SW 1271 (cell line): ENCODE measurements around the gene MYLK.

ENCODE experiments used
- DNase-seq, 2 experiments: peaks; one replicate each; lab custom pipeline; 2025; lab: John Stamatoyannopoulos, UW

MYLK gene

DNA sequence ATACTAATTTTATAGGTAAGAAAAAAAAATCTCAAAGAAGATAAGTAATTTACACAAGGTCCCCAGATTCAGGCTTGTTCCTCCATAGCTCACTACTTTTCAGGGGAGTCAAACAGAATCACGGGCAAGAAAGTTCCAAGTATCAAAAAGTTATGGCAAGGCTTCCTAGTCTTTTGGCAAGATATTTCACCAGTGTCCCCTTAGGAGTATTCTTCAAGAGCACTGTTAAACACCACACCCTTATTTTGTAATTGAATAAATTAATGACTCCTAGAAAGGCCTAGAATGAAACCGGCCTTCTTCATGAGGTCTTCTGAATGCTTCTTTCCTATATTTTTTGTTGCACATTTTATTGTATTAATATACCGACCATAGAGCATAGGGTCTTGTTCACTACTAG is 109.7 kb downstream of the MYLK start:
- no peak for DNase-seq

- no peak for DNase-seq
Measured at GRCh38 chr3:123773681-123774431, 110.3 kb downstream of the MYLK start.

DNA sequence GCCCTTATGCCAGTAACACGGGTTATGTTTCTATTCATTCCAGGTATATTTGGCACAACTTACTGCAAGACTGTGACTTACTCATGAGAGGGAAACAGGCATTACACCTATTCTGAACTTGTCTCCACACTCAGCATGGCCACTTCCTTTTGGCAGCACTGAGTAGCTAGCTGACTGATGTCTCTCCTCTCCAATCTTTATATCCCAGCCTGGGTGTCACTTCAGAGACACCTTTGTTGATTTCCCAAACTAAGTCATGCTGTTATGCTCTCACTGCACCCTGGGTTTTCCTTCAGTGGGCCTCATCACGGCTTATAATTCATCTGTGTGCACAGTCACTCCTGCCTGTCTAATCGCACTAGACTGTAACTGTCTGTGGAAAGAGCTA is 114.8 kb downstream of the MYLK start:
- no peak for DNase-seq

- DNase-seq, result no peak
Measured at GRCh38 chr3:123768480-123769355, 115.4 kb downstream of the MYLK start.

DNA sequence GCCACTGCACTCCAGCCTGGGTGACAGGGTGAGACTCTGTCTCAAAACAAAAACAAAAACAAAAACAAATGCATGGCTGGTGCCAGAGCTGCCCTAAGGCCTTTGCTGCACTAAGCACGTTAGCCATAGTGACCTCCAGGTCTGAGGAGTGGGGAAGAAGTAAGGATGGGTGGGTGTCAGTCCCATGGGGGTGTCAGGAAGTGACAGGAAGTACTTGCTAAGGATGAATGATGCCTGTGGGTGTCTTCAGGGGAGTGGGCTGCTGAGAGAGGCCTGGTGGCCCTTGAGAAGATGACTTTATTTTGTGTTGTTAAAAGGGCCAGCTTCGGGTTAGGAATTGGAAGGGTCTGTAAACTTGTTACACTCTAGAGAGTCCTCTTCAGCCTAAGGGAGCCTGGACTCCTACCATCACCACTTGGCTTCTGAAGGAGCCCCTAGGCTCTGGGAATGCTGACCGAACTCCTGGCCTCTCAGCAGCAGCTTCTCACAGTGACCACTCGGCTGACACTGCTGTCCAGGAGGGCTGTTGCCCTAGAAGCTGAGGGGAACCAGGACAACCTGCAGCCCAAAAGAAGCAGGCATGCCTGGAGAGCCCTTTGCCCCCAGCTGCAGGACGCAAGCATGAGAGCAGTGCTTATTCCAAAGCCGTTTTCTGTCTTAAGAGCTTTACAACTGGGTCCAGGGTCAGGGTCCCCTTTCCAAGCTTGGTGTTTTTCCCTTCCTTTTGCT is 116.4 kb downstream of the MYLK start:
- no peak for DNase-seq

DNA sequence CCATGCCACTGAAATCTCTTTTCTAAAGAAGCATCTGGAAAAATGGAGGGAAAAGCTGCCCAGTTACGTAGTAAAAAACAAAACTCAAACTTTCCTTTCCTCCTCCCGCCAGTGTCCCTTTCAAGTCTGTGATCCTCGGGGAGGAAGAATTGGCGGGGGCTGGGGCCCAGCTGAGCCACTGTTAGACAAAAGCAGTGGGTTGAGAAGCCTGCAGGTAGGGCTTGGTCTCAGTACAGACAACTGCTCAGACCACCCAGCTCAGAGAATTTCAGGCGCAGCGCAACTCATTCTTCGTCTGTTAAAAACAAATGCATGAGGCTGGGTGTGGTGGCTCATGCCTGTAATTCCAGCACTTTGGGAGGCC is 117.1 kb downstream of the MYLK start:
- DNase-seq, result no peak

GRCh38 chr3:123766193-123767008 is 117.7 kb downstream of the MYLK start:
- no peak for DNase-seq

DNA sequence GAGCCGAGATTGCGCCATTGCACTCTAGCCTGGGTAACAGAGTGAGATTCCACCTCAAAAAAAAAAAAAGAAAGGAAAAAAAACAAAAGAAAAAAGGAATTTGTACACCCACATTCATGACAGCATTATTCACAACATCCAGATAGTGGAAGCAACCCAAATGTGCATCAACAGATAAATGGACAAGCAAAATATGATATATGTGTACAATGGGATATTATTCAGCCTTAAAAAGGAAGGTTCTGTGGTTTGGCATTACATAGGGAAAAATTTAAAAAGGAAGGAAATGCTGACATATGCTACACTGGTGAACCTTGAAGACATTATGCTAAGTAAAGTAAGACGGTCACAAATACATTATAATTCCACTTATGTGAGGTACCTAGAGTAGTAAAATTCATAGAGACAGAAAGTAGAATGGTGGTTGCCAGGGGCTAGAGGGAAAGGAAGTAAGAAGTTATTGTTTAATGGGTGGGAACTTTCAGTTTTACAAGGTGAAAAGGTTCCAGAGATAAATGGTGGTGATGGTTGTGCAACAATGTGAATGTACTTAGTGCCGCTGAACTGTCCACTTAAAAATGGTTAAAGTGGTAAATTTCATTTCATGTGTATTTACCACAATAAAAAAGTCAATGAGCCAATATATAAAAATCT is 118.5 kb downstream of the MYLK start:
- no peak for DNase-seq

- DNase-seq, result no peak
Measured at GRCh38 chr3:123764647-123765046, 119.5 kb downstream of the MYLK start.

DNA sequence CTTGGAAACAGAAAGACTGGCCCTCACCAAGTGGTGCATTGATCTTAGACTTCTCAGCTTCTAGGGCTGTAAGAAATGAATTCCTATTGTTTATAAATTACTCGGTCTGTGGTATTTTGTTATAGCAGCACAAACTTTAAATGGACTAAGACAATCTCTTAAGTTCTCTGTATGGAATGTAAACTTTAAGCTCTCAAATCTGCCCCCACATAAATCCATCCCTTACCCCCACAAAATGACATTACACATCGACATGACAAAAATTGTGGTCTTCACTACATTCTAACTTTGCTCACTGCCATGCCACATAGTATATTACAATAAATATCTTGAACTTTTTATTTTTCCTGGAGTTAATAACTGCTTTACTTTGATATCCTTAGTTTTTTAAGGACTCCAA is 121.3 kb downstream of the MYLK start:
- DNase-seq, result no peak

DNA sequence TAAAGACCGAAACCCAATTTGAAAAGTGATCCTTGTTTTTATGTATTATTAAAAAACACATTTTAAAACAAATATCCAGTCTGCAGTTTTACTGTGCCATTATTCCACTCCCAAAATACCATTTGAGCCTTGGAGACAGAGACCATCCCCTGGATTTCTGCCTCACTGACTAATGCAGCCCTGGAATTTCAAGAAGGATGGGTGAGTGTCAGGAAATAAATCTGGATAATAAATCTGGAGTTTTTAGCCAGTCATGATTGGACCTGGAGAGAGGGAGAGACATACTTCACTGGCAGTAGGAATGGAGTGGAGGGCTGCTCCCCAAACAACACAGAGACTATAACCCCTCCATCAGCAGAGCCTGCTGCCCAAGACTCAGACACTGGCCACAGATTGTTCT is 123.3 kb downstream of the MYLK start:
- no peak for DNase-seq

GRCh38 chr3:123759871-123760270 is 124.3 kb downstream of the MYLK start:
- no peak for DNase-seq

DNA sequence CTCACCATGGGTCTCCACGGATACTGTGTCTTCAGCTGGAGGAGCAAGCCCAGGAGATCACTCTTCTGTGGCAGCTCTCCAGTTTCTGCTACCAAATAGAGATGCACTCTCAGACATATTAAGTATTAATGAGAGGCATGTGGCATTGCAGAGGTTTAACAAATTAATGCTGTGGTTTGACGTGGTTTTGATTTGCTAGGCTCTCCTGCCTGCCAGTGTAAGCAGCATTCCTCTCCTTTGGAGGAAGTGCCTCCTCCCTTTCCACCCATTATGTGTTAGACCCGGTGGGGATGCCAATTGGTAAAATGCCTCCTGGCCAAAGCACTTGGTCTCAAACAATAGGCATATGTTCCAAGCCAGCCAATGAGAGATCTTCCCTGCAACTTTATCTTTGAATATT is 124.8 kb downstream of the MYLK start:
- no peak for DNase-seq

DNA sequence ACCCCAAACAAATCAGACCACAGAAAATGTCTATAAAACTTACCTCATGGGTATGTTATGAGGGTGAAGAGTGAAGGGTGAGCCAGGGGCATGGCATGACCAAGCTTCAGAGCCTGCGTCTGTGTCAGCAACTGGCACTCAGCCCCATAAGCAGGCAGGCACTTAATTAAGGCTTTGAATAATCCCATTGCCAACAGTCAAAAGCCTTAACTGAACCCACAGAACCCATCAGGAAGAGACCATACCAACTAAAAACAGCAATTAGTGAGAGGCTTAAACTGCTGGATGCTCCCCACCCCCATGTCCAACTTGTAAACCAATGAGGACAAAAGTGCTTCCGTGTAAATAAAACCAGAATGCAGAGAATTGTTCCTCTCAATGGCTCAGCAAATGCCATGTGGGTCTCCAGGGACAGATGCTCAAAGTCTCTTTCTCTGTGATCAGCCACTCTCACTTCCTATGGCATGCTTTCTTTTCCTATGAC is 126.0 kb downstream of the MYLK start:
- no peak for DNase-seq

- DNase-seq, result no peak
Measured at GRCh38 chr3:123757281-123757940, 126.7 kb downstream of the MYLK start.

DNA sequence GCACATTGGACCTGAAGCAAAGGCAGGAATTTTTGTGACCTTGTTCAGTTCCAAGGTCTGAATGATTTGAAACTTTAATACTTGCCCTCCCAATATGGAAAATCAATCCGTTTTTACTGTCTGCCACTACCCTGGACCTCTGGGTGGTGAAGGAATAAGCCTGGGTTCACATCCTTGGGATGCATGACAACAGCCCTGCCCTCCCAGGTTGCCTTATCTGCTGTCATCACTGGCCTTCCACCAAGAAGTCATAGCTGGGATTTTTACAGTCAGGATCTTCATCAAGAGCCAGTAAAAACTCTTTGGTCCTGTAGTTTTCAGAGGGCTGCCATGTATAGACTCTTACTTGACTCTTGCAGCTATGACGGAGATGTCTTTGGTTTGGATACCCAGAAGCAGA is 128.6 kb downstream of the MYLK start:
- DNase-seq, result no peak

DNA sequence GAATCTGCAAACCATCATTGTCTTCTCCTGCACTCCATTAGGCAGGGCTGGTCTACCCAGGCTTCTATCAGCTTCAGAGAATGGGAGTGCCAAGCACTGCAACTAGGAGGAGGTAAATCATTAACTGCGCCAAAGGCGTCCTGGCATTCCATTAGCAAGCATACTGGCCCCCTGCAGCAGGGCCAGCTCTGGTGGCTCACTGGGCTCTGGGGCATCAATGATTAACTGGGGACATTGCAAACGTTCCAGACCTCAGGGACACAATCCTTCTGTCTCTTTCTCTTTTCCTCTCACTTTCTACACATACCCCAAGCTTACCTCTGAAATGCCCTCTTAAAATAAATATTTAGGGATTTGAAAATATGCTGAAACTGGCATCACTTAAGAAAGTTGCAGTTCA is 129.0 kb downstream of the MYLK start:
- no peak for DNase-seq

DNA sequence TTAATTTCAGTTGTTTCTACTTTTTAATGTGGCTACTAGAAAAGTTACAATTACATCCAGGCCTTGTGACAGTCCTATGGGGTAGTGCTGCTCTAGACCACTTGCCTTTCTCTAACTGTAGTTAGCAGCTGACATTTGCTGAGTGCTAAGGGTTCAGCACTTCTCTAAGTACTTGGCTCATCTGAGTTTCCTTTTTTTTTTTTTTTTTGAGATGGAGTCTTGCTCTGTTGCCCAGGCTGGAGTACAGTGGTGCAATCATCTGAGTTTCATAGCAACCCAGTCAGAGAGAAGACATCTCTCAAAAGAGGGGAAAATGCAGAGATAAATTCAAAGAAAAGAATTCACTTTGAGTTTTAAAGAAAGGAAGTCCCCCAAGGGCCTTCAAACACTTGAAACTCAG is 130.8 kb downstream of the MYLK start:
- no peak for DNase-seq

GRCh38 chr3:123752228-123752627 is 131.9 kb downstream of the MYLK start:
- no peak for DNase-seq

DNA sequence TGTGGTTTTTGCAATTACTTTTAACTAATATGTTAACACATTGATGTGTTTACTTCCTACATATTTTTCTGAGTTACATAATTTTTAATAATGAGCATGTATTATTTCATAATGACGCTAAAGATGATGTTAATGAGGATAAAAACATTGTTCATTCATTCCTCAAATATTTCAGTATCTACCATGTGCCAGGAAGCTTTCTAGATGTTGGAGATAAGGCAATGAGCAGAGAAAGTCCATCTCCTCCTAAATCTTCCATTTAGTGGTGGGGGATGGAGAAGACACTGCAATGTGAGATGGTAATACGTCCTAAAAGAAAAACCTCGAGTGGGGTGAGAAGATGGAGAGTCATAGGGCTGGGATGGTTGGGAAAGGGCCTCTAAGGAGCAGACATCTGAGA is 132.7 kb downstream of the MYLK start:
- no peak for DNase-seq
